WERI-Rb-1 (cell line): ENCODE results near the gene SH3PXD2A.

ENCODE experiments used
- DNase-seq: peaks from one replicate; pipeline ENCODE4 v3.0.0-alpha.2; 2020
- H3K27ac ChIP-seq: fragments of 250-450 bp; sonication (Bioruptor Pico); 2 replicates; pipeline ENCODE4 v1.5.1; 2020; ENCODE audit warnings: mild to moderate bottlenecking, moderate library complexity
- H3K27me3 ChIP-seq: fragments of 250-450 bp; sonication (Bioruptor Pico); 2 replicates; pipeline ENCODE4 v1.5.1; 2021; ENCODE audit warnings: mild to moderate bottlenecking, low read depth, moderate library complexity; ENCODE audit not compliant: insufficient read depth, severe bottlenecking
- H3K36me3 ChIP-seq: fragments of 250-450 bp; sonication (Bioruptor Pico); 2 replicates; pipeline ENCODE4 v1.5.1; 2020; ENCODE audit warnings: mild to moderate bottlenecking, moderate library complexity
- H3K4me3 ChIP-seq: 2 replicates; pipeline ENCODE4 v1.5.1; 2011; ENCODE audit warnings: low read depth, mild to moderate bottlenecking, control low read depth, low read length
- H3K9me3 ChIP-seq: fragments of 250-450 bp; sonication (Bioruptor Pico); 2 replicates; pipeline ENCODE4 v1.5.1; 2021; ENCODE audit warnings: mild to moderate bottlenecking, moderate library complexity; ENCODE audit not compliant: severe bottlenecking
- TF ChIP-seq, protein P1 (sequence below): IDR thresholded peaks from 2 replicates; pipeline ENCODE4 v1.5.1; 2011; ENCODE audit warnings: low read depth, mild to moderate bottlenecking, control low read depth, inconsistent platforms, low read length

SH3PXD2A gene

GRCh38 chr10:103688491-103688890 is 166.9 kb downstream of the SH3PXD2A start:
- TF ChIP-seq, protein P1, sequence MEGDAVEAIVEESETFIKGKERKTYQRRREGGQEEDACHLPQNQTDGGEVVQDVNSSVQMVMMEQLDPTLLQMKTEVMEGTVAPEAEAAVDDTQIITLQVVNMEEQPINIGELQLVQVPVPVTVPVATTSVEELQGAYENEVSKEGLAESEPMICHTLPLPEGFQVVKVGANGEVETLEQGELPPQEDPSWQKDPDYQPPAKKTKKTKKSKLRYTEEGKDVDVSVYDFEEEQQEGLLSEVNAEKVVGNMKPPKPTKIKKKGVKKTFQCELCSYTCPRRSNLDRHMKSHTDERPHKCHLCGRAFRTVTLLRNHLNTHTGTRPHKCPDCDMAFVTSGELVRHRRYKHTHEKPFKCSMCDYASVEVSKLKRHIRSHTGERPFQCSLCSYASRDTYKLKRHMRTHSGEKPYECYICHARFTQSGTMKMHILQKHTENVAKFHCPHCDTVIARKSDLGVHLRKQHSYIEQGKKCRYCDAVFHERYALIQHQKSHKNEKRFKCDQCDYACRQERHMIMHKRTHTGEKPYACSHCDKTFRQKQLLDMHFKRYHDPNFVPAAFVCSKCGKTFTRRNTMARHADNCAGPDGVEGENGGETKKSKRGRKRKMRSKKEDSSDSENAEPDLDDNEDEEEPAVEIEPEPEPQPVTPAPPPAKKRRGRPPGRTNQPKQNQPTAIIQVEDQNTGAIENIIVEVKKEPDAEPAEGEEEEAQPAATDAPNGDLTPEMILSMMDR, result no peak
- H3K4me3 ChIP-seq, result no peak overlapping the region
- no peaks in the 10 kb centered on the region for H3K36me3 ChIP-seq
- H3K27me3 ChIP-seq, result no peaks in the 10 kb centered on the region
- no peak overlapping the region for H3K27ac ChIP-seq
- DNase-seq, result peak; percentile 59
- H3K9me3 ChIP-seq, result no peaks in the 10 kb centered on the region

DNA sequence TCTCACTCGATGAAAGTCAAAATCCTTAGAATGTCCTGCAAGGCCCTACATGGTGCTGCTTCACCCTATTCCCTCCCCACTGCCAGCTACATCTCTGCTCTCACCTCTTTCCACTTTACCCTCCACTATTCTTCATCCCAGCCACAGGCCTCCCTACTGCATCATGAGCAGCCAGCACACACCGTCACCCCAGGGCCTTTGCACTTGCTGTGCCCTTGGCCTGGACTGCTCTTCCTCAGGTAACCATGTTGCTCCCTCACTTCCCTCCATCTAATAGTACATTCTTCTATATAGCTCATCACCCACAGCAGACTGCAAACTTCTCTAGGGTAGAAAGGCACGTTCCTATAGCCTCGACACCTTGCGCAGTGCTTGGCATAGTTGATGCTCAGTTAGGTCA is 167.7 kb downstream of the SH3PXD2A start:
- no peaks in the 10 kb centered on the region for H3K27me3 ChIP-seq
- no peak for DNase-seq
- H3K4me3 ChIP-seq, result no peak overlapping the region
- TF ChIP-seq, protein P1, result no peak
- no peaks in the 10 kb centered on the region for H3K36me3 ChIP-seq
- no peaks in the 10 kb centered on the region for H3K9me3 ChIP-seq
- H3K27ac ChIP-seq, result no peak overlapping the region

DNA sequence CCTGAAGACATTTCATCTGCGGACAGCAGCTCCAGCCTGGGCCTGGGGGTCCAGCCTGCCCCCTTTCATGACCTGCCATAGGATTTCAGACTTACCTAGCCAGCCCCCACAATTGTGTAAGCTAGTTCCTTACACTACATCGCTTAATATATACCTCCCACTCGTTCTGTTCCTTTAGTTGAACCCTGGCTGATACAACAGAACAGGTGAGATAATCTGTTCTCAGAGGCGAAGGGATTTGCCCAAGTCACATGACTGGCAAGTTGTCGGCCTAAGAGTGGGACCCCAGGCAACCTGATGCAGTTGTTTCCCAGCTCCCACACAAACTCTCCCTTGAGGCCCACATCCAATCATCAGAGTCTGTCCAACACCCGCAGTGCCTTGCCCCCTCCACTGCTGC is 168.2 kb downstream of the SH3PXD2A start:
- no peak overlapping the region for H3K27ac ChIP-seq
- H3K36me3 ChIP-seq, result no peaks in the 10 kb centered on the region
- no peaks in the 10 kb centered on the region for H3K27me3 ChIP-seq
- DNase-seq, result no peak
- no peaks in the 10 kb centered on the region for H3K9me3 ChIP-seq
- TF ChIP-seq, protein P1, result no peak
- H3K4me3 ChIP-seq, result no peak overlapping the region

- H3K4me3 ChIP-seq, result no peak overlapping the region
- no peak overlapping the region for H3K27ac ChIP-seq
- TF ChIP-seq, protein P1, result peak; percentile 86
- no peaks in the 10 kb centered on the region for H3K9me3 ChIP-seq
- no peaks in the 10 kb centered on the region for H3K36me3 ChIP-seq
- peak; percentile 69 for DNase-seq
- H3K27me3 ChIP-seq, result no peaks in the 10 kb centered on the region
These were observed 169.3 kb downstream of the SH3PXD2A start for GRCh38 chr10:103685880-103686669.

DNA sequence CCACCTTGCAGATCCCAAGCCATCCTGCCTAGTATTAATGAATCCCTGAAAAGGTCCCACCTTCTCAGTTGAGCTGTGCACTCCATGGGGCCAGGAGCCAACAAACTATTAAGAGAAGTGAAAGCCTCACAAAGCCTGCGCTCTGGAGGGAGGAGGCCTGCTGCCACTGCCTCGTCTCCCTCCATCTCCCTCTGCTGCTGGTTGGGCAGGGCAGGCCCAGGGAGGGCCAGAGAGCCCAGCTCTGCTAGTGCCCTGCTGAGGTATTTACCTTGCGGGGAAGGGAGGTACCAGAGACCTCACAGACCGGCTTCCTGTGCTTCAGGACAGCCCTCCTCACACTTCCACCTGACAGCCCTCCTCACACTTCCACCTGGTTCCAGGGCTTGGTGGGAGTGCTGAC is 171.5 kb downstream of the SH3PXD2A start:
- Histone ChIP-seq H3K27ac (no peak overlapping the region), H3K9me3 (no peaks in the 10 kb centered on the region), H3K36me3 (no peaks in the 10 kb centered on the region), H3K4me3 (no peak overlapping the region), H3K27me3 (no peaks in the 10 kb centered on the region)
- TF ChIP-seq, protein P1, result no peak
- DNase-seq, result no peak

DNA sequence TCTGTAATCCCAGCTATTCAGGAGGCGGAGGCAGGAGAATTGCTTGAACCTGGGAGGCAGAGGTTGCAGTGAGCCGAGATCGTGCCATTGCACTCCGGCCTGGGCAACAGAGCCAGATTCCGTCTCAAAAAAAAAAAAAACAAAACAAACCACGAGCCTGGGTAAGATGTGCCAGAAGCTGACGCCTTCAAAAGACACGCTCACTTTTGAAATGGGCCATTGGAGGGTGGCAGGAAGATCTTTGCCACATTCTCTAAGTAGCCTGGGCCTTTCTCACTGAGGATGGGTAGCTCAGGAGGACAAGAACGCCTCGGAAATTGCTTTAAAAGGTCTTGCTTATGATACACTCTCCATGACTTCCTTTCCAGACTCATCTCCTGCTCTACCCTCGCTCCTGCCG is 172.7 kb downstream of the SH3PXD2A start:
- DNase-seq, result no peak
- Histone ChIP-seq H3K27ac (no peak overlapping the region), H3K27me3 (no peaks in the 10 kb centered on the region), H3K9me3 (no peaks in the 10 kb centered on the region), H3K4me3 (no peak overlapping the region), H3K36me3 (no peaks in the 10 kb centered on the region)
- TF ChIP-seq, protein P1, result no peak
